Measurements from ENCODE around the gene RGS7.
A peak's percentile ranks its signal among the peaks of the same experiment; 100 is the strongest.
"Not testable (repeated sequence)": the region's sequence is repeated elsewhere in the genome, so short reads cannot be mapped to it uniquely, and the experiment has no call there.

RGS7 gene

GRCh38 chr1:241274693-241275092 is 82.3 kb downstream of the RGS7 start:
- DNase-seq: no peak

DNA sequence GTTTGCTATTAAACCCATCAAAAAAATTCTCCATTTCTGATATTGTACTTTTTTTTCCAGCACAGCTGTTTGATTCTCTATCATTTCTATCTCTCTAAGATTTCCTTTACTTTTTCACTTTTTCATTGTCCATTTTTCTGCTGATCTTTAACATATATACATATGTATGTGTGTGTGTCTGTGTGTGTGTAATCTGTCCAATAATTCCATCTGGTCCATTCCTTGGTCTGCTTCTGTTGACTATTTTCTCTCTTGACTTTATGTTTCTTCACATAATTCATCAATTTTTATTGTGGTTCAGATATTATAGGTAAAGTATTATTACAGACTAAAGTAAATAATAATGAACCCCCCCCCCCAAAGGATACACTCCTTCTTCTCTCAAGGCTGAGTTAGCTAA is 84.2 kb downstream of the RGS7 start:
- DNase-seq: no peak

GRCh38 chr1:241271427-241271826 is 85.6 kb downstream of the RGS7 start:
- no peak for DNase-seq

GRCh38 chr1:241270016-241270415 is 87.0 kb downstream of the RGS7 start:
- no peak for DNase-seq

DNA sequence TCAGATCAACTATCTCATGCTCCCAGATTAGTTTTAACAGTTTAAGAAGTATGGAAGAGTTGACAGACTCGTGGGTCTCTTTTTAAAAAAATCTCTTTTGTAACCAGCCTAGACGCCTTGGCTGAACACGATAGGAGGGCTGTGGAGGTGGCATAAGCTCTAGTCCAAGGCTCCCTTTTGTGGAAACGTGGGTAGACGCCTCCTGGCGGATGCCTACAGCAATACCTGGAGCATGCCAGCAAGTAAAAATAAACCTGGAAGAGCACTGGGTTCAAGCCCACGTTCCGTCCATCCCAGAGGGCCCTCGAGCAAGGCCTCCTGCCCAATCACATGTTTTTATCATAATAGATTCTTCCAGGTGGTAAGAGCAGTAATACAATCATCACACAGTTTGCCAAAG is 87.9 kb downstream of the RGS7 start:
- peak in 10 of 58 donors; percentile 1 to 26 (median 4) for DNase-seq

GRCh38 chr1:241266121-241266520 is 90.9 kb downstream of the RGS7 start:
- DNase-seq: no peak

DNA sequence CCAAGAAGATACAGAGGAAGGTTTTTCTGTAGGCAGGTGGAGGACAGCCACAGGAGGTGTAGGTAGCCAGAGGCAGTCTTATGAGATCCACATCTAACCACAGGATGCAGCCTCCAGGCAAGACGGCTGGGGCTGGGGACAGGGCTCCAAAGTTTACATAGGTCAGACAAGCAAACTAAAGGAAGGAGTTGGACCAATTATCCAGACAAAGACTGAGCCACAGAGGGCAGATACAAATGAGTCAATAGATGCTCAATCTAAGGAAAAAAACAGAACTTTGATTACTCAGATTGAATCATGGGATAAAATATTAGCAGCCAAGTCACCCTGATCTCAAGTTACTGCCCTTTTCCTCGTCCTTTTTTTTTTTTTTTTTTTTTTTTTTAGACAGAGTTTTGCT is 91.6 kb downstream of the RGS7 start:
- no peak for DNase-seq

DNA sequence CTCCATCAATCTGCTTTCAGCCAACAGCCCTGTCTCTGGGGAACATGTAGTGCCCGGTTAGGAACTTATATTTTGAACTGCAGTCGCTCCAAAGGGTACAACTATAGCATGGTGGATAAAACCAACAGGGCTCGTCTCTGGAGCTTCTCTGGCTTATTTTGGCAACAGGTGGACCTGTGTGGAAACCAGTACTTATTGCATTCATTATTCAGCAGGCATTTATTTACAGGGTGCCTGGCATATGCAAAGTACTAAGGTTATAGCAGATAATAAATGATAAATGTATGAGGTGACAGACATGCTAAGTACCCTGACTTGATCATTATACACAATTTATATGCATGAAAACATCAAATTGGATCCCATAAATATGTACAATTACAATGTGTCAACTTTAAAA is 93.7 kb downstream of the RGS7 start:
- DNase-seq: no peak

GRCh38 chr1:241253471-241253870 is 103.5 kb downstream of the RGS7 start:
- no peak for DNase-seq

DNA sequence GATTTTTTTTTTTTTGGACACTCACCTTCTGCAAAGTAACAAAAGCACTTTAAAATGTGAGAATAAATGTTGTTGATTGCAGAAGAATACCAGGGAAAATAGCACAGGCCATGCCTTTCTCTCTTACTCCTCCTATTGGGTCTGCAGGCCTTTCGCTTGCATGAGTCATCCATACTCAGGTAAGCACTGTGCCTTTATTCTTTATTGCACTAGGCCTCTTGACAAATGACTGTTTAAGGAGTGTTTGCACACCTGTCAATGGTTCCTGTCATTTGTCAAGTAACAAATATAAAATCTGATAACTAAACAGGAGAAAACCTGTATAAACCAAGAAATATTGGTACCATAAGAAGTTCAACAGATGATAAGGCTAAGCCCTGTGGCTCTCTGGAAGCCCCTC is 106.5 kb downstream of the RGS7 start:
- no peak for DNase-seq

DNA sequence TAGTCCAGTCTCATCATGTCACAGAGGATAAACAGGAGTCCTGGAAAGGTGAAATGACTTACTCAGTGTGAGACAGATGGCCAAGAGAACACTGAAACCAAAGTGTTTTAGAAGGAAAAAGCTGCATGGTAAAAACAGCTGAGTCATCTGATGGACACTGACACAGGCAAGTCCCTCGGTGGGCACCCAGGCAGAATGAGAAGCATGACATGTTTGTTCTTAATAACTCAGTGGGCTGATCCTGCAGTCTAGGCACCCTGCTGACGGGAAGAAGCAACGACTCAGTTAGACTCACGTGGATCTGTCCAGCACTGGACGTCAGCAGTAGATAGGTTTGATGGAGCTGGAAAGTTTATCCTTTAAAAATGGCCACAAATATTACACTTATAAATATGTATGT is 116.9 kb downstream of the RGS7 start:
- no peak for DNase-seq

DNA sequence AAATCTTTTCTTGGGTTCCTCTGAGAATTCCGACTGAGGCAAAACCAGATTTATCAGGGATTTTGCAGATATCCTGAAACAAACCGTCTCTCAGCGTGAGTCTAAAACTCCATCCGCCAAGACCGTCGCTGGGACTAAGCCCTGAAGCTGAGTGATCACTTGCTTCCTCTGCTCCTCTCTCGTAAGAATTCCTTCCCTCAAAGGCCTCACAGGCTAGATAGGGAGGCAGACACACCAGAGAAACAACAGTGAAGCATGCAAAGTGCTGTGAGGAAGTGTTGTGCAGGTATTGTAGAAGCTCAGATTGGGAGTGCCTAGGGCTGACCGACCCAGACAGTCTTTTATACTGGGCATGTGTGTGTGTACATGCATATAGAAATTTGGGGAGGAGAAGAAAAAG is 119.1 kb downstream of the RGS7 start:
- no peak for DNase-seq

- peak in 24 of 58 donors; percentile 2 to 74 (median 16) for DNase-seq
Observed at GRCh38 chr1:241235256-241235897, 121.6 kb downstream of the RGS7 start.

GRCh38 chr1:241229711-241230110 is 127.3 kb downstream of the RGS7 start:
- DNase-seq: no peak

DNA sequence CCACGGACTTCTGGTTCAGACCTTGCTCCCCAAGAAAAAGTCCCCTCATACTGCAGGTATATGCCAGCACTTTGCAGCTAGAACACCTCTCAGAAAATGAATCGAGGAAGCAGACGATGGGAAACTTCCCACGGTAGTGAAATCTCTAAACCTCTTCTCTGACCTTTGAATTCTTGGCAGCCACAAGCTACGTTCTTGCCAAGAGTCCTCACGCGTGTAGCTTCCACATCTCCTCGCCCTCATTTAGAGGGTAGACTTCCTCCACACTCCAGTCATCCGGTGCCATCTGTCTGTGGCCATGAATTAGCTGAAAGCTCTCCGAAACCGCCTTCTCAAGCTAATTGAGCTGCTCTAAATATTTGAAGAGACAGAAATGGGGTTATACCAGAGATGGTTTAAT is 127.8 kb downstream of the RGS7 start:
- peak in 9 of 58 donors; percentile 3 to 28 (median 13) for DNase-seq

DNA sequence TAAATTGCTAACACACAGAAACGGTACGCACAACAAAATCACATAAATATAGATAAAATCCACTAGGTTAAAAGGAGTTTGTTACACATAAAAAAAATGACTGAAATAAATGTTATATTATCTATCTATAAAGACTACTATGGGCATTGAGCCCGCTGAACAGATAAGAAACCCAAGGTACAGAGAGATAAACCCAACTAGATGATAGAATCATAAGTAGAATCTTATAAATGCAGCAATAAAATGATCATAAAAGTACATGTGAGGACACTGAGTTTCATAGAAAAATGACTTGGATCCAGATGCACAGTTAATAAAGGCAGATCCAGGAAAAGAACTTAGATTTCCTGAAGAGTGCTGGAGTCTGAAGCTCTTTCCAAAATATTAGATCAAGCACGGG is 128.7 kb downstream of the RGS7 start:
- no peak for DNase-seq

- no peak for DNase-seq
Observed at GRCh38 chr1:241225741-241226140, 131.3 kb downstream of the RGS7 start.

GRCh38 chr1:241224189-241224588 is 132.8 kb downstream of the RGS7 start:
- not testable (repeated sequence) for DNase-seq

- not testable (repeated sequence) for DNase-seq
Observed at GRCh38 chr1:241222813-241223212, 134.2 kb downstream of the RGS7 start.

- DNase-seq: no peak
Observed at GRCh38 chr1:241221319-241221718, 135.7 kb downstream of the RGS7 start.

GRCh38 chr1:241220913-241221312 is 136.1 kb downstream of the RGS7 start:
- not testable (repeated sequence) for DNase-seq

DNA sequence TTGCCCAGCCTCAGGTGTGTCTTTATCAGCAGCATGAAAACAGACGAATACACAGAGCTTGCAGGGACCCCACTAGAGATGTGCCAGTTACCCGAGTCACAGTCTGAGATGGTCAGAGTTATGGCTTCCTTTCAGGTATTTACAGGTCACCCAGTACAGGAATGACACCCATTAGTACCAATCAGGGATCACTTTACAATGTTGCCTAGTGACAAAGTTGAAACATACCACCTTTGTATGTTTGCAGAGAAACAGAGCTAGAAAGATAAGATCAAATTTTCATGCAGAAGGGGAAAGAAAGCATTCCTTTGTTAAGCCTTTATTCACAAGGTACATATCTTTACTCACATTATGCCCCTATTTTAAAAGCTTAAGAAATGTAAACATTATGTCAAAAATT is 137.6 kb downstream of the RGS7 start:
- DNase-seq: no peak

DNA sequence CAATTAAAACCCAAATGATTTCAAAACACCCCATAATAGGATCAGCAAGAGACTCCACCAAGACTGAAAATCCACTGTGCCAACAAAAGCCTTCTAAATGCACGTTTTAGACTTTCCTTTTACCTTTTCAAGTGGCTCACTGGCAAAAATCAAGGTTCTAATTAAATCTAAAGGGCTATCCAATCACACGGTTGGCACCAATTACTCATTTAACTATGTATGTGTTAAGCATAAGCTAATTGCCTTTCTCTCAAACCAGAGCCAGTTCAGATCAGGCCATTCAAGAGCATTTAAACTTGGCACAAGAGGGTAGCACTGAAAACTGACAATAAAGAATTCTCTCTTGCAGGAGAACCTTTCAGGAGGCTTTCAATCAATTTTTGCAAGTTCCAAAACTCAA is 139.5 kb downstream of the RGS7 start:
- DNase-seq: no peak

GRCh38 chr1:241215683-241216082 is 141.3 kb downstream of the RGS7 start:
- no peak for DNase-seq

Data from anterior cingulate cortex (tissue), 58 donors.